Fibroblast of peridontal ligament (primary cell): ENCODE results near the gene BCL11B.

Experiments used
- DNase-seq: peaks from one replicate; pipeline ENCODE4 v3.0.0-alpha.2; 2010; ENCODE audit errors: extremely low read depth

BCL11B gene

GRCh38 chr14:99224116-99224910, 47.7 kb downstream of the BCL11B start:
- DNase-seq = no peak

GRCh38 chr14:99221445-99221844, 50.6 kb downstream of the BCL11B start:
- DNase-seq = no peak

GRCh38 chr14:99217066-99217955, 54.7 kb downstream of the BCL11B start:
- no peak for DNase-seq

- DNase-seq = no peak
Measured at GRCh38 chr14:99216191-99216590, 55.8 kb downstream of the BCL11B start.

- peak; percentile 79 for DNase-seq
Measured at GRCh38 chr14:99215277-99215676, 56.7 kb downstream of the BCL11B start.

- DNase-seq = no peak
Measured at GRCh38 chr14:99214701-99215100, 57.3 kb downstream of the BCL11B start.

GRCh38 chr14:99213527-99213971, 58.4 kb downstream of the BCL11B start:
- DNase-seq = no peak

- DNase-seq = no peak
Measured at GRCh38 chr14:99213101-99213500, 58.9 kb downstream of the BCL11B start.

GRCh38 chr14:99212646-99213045, 59.4 kb downstream of the BCL11B start:
- no peak for DNase-seq

- no peak for DNase-seq
Measured at GRCh38 chr14:99212199-99212598, 59.8 kb downstream of the BCL11B start.

GRCh38 chr14:99211410-99211809, 60.6 kb downstream of the BCL11B start:
- DNase-seq = no peak

- DNase-seq = no peak
Measured at GRCh38 chr14:99210333-99210732, 61.7 kb downstream of the BCL11B start.

- no peak for DNase-seq
Measured at GRCh38 chr14:99209409-99209808, 62.6 kb downstream of the BCL11B start.

- no peak for DNase-seq
Measured at GRCh38 chr14:99208318-99208717, 63.7 kb downstream of the BCL11B start.

- DNase-seq = no peak
Measured at GRCh38 chr14:99207456-99207855, 64.5 kb downstream of the BCL11B start.

GRCh38 chr14:99206090-99206489, 65.9 kb downstream of the BCL11B start:
- DNase-seq = no peak

GRCh38 chr14:99205086-99205688, 66.8 kb downstream of the BCL11B start:
- DNase-seq = no peak

- DNase-seq = no peak
Measured at GRCh38 chr14:99203801-99204200, 68.2 kb downstream of the BCL11B start.

GRCh38 chr14:99203080-99203479, 68.9 kb downstream of the BCL11B start:
- no peak for DNase-seq

- DNase-seq = no peak
Measured at GRCh38 chr14:99202516-99202915, 69.5 kb downstream of the BCL11B start.

GRCh38 chr14:99201351-99202073, 70.5 kb downstream of the BCL11B start:
- DNase-seq = no peak

GRCh38 chr14:99200654-99201005, 71.4 kb downstream of the BCL11B start:
- no peak for DNase-seq
